Renal cortical epithelial cell (primary cell): ENCODE data around the gene TPX2. TPM values are rescaled to one million over a fixed set of nuclear protein-coding genes. Genes with fewer than 3 reads are reported as not detected.
"Not testable (repeated sequence)": the region's sequence is repeated elsewhere in the genome, so short reads cannot be mapped to it uniquely, and the experiment has no call there.

Experiments used
- DNase-seq: peaks from one replicate; pipeline ENCODE4 v3.0.0-alpha.2; 2011; ENCODE audit warnings: low read depth
- total RNA-seq: library from RNA; depleted of rRNA; stranded (reverse); fragments of >200 nt; gene quantifications from 2 replicates; pipeline ENCODE4 v1.2.3, GENCODE V29; 2014

Gene TPX2
- total RNA-seq, 1 donor from 2014 or later, result 7.2 TPM

DNA sequence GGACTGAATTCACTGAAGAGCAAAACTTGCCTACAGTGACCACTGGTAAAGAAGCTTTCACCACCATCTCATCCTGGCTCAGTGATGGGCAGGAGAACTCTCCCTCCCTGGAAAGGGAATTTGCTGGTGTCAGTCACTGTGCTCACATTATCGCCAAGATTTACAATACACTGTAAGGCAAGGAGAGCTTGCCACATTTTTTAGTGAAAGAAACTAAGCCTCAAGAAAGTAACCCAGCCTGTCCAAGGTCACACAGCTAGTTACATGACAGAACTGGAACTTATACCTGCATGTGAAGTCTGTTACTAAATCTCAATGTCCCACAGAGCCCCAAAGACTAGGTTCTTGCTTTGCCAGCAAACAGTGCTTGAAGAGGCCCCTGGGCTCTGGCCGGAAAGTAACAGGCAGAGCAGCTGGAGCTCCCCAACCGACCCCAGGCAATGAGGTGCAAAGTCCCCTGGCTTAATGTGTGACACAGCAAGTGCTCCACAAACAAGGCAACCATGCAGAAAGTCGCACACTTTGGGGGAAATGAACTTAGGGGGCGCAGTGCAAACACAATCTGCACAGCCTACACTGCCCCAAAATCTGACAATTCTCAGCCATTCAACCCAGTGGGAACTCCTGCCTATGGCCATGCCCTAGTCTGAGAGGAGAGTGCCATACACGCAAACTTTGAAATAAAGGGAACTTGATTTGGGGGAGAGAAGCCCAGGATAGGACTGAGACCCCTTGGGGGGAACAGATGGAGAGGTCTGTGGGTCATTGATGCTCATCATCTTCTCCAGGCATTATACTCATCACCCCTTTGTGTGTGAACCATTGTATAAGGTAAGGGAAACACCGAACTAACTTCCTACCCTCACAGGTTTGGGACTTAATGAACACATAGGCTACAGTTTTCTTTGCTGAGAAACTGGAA, 18.3 kb upstream of the TPX2 start:
- DNase-seq, result no peak

DNA sequence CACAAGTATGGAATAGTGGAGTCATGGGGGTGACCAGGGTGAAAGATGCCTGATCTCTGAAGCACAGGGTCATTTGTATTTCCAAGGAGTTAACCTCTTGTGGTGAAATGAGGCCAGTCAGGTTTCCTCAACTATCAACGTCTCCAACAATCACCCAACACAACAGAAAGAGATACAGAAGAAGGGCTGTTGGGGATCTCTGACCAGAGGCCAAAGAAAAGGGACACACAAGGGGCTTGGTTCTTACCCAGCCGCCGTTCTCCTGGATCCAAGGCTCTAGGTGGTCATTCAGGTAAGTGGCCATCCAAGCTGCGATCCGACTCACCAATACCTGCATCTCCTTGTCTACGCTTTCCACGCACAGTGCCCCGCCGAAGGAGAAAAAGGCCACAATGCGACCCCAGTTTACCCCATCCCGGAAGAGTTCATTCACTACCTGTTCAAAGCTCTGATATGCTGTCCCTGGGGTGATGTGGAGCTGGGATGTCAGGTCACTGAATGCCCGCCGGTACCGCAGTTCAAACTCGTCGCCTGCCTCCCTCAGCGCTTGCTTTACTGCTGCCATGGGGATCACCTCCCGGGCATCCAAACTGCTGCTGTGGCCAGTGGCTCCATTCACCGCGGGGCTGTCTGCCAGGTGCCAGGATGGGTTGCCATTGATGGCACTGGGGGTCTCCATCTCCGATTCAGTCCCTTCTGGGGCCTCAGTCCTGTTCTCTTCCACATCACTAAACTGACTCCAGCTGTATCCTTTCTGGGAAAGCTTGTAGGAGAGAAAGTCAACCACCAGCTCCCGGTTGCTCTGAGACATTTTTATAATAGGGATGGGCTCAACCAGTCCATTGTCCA, 17.5 kb upstream of the TPX2 start:
- no peak for DNase-seq

DNA sequence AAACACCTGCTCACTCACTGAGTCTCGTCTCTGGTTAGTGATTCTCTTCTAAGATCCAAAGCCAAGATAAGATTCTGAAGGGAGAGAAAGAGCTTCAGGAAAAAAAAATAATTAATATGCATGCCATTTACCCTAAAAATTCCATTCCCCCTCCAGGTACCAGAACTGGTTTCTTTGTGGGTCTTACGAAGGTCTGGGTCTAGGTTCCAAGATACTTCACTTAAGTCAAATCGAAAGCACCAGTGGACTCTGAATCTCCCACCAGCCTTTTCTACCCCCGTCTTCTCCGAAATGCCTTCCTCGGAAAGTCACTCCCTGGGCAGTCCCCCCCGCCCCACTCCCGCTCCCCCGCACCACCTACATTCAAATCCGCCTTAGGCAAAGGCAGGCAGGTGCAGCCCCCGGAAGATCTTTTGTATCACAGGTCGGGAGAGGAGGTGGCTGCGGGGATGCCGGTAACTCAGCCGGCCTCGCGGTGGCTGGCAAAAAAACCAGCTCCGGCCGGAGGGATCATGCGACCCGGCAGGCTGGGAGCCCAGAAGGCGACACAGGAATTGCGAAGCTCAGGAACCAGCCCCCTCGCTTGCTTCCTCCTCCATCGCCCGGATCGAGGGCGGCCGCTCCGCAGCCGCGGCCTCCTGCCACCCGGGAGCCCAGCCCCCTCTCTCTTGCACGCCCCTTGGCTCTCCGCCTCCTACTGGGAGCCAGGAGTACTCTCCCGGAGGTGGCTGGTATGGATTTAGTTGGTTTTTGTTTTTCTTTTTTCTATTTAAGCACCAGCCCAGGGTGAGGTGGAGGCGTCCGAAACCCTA, 16.6 kb upstream of the TPX2 start, which contains the start of gene BCL2L1:
BCL2L1 (minus strand) TSS at position 612 of the 812 bp plus-strand sequence. CDS start 650 bp downstream, outside the sequence.
- peak; percentile 80 for DNase-seq

DNA sequence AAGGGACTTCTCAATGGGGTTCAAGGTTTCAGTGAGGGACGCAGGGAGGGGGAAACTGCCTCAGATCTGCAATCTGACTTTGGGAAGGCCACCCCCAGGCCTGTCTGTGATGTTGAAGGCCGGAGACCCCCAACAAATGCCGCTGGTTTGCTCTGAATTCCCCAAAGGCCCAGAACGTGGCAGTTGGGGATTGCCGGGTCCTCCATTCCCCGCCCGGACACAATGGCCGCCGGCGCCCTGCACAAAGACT, 16.1 kb upstream of the TPX2 start:
- DNase-seq, result no peak

DNA sequence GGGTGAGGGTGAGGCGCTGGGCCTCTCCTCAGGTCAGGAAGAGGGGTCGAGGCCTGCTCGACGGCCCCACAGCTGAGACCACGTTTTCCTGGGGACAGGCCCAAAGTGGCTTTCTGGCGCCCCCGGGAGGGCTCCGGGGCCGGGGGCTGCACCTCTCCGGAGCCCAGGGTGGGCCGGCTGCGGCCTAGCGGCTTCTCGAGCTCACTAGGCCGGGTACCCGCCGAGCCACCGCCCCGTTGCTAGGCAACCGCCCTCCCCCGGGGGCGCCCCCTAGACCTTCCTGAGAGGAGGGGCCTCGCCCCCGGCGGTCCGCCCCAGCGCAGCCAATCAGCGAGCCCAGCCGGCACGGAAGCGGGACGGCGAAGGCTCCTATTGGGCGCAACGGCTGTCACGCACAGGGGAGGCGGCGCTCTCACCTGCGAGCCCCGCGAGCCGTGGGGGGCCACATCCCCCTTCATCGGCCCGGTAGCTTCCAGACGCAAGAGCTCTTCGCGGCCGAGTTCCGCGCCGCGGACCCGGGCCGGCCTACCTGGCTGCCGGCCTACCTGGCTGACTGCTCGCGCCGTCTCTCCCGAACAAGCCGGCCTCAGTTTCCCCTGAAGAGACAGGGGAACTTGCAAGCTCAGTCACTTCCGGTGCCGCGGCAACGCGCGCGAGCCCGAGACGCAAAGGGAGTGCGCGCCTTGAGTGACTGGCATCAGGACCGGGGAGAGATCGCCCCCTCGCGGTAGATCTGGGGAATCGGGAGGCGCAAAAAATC, 15.6 kb upstream of the TPX2 start:
- peak; percentile 91 for DNase-seq

DNA sequence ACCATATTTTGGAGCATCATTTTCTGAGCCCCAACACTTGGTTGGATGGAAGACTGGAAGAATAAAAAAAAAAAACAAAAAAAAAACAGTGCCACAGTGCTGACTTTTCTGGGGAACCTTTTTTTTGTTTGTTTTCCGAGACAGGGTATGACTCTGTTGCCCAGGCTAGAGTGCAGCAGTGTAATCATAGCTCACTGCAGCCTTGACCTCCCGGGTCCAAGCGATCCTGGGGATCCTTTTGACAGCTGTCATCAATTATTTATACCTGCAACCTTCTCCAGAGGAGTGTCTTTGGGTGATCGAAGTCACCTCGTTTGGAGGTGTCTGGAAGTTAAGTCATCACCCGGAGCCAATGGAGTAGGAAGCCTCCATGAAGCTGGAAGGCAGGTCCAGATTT, 7.8 kb upstream of the TPX2 start:
- no peak for DNase-seq

DNA sequence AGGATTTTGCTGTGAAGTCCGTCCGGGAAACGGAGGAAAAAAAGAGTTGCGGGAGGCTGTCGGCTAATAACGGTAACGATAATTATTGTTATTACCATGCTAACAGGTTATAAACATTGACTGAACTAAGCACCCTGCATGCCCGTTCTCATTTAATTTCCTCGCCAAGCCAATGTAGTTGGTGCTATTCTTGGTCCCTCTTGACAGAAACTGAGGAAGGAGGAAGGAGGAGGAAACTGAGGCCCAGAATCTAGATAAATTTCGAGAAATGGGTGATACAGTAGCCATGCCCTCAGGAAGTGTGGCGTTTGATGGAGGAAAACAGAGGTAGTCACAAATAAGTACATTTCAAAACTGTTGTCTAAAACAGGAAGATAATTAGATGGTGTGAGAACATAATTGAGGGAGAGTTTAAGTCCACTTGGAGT, 474 bp downstream of the TPX2 start:
- DNase-seq, result no peak

DNA sequence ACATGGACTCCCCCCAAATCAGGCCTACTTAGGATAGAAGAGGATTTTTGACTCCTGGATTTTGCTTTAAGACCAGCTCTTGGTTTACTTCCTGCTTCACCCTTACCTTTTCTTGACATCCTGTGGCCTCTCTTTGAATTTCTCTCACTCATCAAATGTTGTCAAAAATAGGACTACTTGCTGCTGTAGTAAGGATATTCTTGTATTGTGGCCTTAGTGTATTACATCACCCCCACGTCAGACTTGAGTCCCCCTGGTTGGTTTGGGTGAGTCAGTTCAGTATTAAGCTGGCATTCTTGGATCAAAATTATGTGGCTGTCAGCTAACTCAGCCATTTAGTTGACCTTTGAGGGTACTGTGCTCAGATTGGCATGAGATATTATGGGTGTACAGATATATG, 1.1 kb downstream of the TPX2 start:
- DNase-seq, result peak; percentile 67

DNA sequence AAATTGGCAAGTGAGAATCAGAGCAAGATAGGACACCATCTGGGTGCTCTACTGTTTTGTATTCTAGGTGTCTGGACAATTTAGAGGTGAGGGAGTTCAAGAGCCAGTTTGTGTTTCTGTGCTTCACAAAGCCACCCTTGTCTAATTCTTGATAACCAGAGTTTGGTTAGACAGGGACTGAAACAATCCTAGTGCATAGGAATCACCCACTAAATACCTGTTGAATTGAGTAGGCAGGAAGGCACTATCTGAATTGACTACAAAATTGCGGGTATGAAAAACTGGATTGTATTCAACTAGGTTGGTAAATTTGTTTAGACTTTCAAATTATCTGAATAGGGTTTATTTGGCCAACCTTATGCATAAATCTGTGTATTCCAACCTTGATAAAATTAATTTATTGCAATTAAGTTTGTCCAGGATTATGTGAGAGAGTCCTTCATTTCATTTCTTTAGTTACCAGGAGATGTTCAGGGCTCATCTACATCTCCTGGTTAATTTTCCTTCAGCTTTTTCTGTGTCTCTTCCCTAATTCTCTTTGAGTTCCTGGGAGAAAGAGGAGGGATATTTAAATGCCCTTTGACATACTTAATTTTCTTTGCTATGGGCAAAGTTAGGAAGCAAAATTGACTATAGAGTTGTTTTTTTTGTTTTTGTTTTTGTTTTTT, 1.7 kb downstream of the TPX2 start:
- no peak for DNase-seq

DNA sequence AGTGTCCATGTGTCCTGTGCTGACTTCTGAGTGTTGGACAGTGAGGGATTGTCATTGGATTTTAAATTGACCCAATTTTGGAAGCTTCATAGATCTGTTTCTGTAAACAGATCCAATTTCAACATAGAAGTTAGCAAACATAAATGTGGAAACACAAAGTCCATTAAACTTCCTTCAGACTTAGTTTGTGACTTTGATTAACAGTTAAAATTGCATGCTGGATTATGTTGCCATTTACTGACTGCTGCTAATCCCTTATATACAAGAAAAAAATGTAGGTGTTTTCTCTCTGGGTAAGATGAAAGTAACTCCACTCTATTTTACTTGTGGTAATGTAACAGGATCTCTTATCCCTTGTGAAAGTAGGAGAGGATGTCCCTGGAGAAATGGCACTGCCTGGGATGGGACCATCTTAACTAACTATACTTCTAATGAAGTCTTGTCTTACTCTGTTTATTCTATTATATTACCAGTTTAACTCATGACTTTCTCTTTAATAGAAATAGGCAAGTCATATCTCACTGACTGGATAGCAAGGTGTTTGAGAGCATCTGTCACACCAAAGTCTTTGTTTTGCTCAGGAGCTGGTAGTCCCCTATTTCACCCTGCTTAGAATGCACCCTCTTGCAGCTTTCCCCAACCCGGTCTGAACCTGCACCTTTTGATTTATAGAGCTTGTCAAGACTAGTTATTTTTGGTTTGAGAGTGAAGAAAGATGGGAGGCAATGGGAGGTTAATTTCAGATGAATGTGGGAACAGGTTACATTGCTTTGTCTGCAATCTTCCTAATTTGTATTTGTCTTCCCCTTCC, 7.2 kb downstream of the TPX2 start:
- no peak for DNase-seq

DNA sequence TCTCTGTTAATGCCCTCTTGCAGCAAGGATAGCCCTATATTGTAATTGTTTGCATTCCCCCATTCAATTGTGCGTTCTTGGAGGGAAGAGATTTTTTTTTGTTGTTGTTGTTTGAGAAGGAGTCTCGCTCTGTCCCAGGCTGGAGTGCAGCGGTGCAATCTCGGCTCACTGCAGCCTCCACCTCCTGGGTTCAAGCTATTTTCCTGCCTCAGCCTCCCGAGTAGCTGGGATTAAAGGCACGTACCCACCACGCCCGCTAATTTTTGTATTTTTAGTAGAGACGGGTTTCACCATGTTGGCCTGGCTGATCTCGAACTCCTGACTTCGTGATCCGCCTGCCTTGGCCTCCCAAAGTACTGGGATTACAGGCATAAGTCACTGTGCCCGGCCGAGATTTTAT, 7.9 kb downstream of the TPX2 start:
- not testable (repeated sequence) for DNase-seq

DNA sequence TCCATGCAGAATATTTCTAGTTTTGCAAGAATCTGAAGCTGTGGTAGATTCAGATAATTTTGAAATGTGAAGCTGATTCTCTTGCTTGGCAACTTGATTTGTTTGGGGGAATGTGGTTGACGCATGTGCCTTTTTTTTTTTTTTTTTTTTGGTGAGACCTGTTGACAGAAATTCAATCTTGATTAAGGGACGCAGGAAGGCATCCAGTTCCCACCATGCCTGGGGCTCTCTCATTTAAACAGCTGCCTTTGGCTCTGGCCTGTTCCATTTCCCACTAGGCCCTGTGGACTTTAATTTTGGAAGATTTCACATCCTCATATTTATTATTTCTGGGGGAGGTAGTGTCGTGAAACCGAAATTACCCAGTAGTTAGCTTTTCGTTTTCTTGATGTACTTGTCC, 8.6 kb downstream of the TPX2 start:
- DNase-seq, result no peak

DNA sequence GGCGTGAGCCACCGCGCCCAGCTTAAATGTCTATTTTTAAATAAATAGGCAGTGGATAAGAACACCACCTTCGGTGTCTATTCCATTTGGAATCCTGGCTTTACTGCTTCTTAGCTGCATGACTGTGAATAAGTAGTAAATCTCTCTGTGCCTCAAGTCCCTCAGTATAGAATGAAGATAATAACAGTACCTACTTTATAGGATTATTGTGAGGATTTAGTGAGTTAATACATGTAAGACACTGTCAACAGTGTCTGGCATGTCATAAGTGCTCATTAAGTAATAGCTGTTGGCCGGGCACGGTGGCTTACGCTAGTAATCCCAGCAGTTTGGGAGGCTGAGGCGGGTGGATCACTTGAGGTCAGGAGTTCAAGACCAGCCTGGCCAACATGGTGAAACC, 10.1 kb downstream of the TPX2 start:
- DNase-seq, result no peak

DNA sequence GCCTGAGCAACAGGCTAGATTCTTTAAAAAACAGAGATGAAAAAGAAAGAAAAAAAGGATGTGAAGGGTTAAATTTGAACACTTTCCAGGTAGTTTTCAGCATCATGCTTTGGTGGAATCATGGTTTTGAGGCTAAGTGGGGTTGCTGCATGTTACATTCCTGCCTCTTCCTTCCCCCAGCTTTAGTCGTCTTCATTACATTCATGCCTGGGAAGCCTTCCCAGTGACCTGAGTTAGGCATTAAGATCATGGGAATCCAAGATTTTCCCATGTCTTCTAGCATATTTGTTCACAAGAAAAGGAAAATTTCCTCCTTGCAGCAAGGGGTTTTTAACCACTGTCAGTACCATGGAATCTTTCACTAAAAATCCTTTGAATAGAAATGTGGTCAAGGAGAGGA, 12.0 kb downstream of the TPX2 start:
- peak; percentile 92 for DNase-seq

DNA sequence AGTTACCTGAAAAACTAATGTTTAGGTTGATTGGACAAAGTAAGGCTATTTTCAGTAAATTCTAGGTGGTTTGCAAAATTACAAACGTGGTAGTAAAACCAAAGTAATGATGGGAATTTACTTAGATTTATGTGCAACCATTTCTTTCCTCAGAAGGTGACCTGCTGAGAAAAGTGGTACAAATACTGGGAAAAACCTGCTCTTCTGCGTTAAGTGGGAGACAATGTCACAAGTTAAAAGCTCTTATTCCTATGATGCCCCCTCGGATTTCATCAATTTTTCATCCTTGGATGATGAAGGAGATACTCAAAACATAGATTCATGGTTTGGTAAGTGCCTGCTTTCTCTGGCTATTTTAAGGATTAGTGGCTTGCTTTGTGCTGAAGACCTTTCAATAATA, 18.2 kb downstream of the TPX2 start:
- DNase-seq, result no peak

DNA sequence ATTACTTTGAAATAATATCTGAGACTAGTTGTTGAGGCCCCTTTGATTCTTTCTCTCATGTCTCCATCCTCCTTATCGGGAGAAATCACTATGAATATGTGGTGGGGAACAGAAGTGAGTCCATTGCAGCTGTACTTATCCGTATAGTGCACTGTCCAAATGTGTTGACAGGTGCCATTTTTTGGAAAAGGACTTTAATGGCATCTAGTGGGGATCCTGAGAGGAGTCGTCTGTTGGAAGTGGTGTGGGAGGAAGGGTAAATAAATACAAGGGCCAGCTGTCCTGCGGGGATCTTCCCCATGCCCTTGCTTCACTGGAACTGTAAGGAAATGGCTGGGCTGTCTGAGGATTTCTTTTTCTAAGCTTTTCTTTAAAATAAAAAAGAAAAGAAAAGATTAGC, 19.4 kb downstream of the TPX2 start:
- no peak for DNase-seq

DNA sequence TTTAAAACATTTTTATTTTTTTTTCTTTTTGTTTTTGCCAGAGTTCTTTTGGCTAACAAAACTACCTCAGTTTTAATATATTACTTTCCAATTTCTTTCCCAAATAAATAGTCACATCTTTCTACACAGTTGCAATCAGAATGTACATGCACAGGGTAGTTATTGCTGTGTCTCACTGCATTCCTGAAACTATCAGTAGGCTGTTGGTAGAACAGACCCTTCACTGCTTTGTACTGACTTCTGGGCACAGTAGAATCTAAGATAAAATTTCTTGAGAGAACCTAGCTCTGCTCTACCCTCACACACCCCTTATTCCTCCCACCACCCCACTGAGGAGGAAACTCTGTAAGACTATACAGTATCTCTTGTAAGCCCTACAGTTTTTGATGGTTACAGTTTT, 19.9 kb downstream of the TPX2 start:
- no peak for DNase-seq

DNA sequence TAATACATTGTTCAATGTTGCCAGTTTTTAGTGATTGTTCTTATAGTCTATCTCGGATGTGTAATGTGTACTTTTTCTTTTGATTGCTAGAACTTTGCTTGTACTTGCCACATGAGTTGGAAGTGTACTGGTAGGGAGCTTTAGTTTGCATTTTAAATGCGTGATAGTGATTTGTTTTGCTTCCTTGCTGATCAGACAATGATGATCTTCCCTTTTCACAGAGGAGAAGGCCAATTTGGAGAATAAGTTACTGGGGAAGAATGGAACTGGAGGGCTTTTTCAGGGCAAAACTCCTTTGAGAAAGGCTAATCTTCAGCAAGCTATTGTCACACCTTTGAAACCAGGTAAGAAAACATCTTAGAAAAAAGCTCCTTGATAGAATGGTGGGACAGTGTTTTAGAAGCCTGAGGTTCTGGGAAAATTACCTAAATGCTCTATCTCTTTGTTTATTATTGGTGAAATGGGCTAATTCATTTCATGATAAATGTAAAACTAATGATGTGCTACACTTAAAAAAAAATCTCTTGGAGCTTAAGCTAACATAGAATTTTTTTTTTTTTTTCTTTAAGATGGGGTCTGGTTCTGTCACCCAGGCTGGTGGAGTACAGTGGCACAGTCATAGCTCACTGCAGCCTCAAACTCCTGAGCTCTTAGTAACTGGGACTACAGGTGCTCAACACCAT, 20.9 kb downstream of the TPX2 start:
- DNase-seq, result no peak

DNA sequence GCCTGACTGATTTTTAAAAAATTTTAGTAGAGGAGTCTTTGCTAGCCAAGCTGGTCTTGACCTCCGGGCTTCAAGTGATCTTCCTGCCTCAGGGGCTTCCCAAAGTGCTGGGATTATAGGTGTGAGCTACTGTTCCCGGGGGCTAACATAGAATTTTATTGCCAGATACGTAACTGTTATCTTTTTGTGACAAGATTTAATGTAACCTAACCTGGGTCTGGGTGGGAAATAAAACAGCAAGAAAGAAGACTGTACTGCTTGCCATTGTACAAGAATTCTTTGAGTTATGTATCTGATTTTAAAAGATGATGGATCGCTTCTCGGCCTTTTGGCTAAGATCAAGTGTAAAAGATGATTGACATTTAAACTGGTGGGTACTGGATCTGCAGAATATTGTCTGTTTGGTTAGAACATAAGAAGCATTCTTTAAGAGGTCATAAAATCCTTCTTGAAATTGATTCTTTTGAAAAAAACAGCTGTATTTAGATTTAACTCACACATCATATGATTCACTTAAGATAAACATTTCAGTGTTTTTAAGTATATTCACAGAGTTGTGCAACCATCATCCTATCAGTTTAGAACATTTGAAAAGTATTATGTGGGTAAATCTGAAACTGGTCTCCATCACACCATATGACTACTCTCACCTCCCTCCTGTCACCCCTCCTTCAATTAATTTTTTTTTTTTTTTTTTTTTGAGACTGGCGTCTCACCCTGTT, 21.6 kb downstream of the TPX2 start:
- DNase-seq, result peak; percentile 39
